Fibroblast of lung (primary cell): ENCODE data around the gene LRRK1.

ENCODE experiments used
- EZH2 ChIP-seq: IDR thresholded peaks from 2 replicates; pipeline ENCODE4 v1.5.1; 2012; ENCODE audit warnings: low read length, control low read depth, mild to moderate bottlenecking; ENCODE audit errors: missing control alignments
- TF ChIP-seq, protein P1 (sequence below), 2 donors: IDR thresholded peaks in 1 of 2; conservative IDR thresholded peaks in 1 of 2; 1 replicate in 1 of 2; 2 replicates in 1 of 2; pipeline ENCODE4 v1.5.1; 2011 to 2012; ENCODE audit warnings: low read length in 2 of 2, control low read depth in 1 of 2, inconsistent platforms in 1 of 2, low read depth in 1 of 2, mild to moderate bottlenecking in 1 of 2

DNA sequence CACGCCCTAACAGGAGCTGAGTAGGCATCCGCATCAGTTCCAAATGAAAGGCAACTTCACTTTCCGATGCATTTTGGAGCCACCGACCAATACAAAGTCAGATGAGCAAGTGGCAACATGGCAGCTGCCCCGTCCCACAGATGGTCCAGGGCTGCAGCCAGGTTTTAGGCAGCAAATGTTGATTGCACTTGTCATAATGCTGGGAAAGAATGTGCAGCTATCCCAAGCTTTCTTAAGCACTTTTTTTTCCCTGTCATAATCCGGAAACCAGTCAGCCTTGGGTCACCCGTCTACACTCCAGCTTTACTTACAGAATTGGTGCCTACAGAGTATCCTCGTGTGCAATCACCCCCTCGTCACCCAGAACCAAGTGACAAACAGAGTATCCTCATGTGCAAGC, 185.0 kb downstream of the LRRK1 start:
- TF ChIP-seq, protein P1, sequence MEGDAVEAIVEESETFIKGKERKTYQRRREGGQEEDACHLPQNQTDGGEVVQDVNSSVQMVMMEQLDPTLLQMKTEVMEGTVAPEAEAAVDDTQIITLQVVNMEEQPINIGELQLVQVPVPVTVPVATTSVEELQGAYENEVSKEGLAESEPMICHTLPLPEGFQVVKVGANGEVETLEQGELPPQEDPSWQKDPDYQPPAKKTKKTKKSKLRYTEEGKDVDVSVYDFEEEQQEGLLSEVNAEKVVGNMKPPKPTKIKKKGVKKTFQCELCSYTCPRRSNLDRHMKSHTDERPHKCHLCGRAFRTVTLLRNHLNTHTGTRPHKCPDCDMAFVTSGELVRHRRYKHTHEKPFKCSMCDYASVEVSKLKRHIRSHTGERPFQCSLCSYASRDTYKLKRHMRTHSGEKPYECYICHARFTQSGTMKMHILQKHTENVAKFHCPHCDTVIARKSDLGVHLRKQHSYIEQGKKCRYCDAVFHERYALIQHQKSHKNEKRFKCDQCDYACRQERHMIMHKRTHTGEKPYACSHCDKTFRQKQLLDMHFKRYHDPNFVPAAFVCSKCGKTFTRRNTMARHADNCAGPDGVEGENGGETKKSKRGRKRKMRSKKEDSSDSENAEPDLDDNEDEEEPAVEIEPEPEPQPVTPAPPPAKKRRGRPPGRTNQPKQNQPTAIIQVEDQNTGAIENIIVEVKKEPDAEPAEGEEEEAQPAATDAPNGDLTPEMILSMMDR (conservative IDR thresholded peaks at IDR 0.05 in 1 of 2, IDR thresholded peaks at IDR 0.05 in 1 of 2; ENCODE audit: low read depth in 1 of 2, low read length in 2 of 2), result no peak
- no peak for TF ChIP-seq EZH2
